Smooth muscle cell (in vitro differentiated cells): ENCODE measurements around the gene NAA35. TPM values are rescaled to one million over a fixed set of nuclear protein-coding genes. Genes with fewer than 3 reads are reported as not detected.

Source experiments
- DNase-seq: peaks from one replicate; lab custom pipeline; 2025; ENCODE audit not compliant: unreplicated experiment; lab: John Stamatoyannopoulos, UW
- H2AFZ ChIP-seq: fragments of 200-600 bp; sonication (generic); 2 replicates; pipeline ENCODE4 v1.6.0; 2016; ENCODE audit warnings: antibody characterized with exemption, low read depth, mild to moderate bottlenecking
- H3F3A ChIP-seq: fragments of 200-600 bp; sonication (generic); 2 replicates; pipeline ENCODE4 v1.6.0; 2017; ENCODE audit warnings: antibody characterized with exemption, low read depth
- H3K27ac ChIP-seq: fragments of 200-600 bp; sonication (generic); 2 replicates; pipeline ENCODE4 v1.5.1; 2016; ENCODE audit warnings: low read depth, mild to moderate bottlenecking
- H3K27me3 ChIP-seq: fragments of 200-600 bp; sonication (generic); 2 replicates; pipeline ENCODE4 v1.6.1; 2016; ENCODE audit warnings: low read depth, mild to moderate bottlenecking
- H3K36me3 ChIP-seq: fragments of 200-600 bp; sonication (generic); 2 replicates; pipeline ENCODE4 v1.5.1; 2016; ENCODE audit warnings: low read depth
- H3K4me1 ChIP-seq: fragments of 200-600 bp; sonication (generic); 2 replicates; pipeline ENCODE4 v1.5.1; 2016; ENCODE audit warnings: low read depth
- H3K4me2 ChIP-seq: fragments of 200-600 bp; sonication (generic); 2 replicates; pipeline ENCODE4 v1.6.0; 2016; ENCODE audit warnings: mild to moderate bottlenecking
- H3K4me3 ChIP-seq: fragments of 200-600 bp; sonication (generic); 2 replicates; pipeline ENCODE4 v1.5.1; 2016; ENCODE audit warnings: mild to moderate bottlenecking
- H3K79me2 ChIP-seq: fragments of 200-600 bp; sonication (generic); 2 replicates; pipeline ENCODE4 v1.6.0; 2016; ENCODE audit warnings: low read depth, mild to moderate bottlenecking
- H3K9ac ChIP-seq: fragments of 200-600 bp; sonication (generic); 2 replicates; pipeline ENCODE4 v1.6.0; 2016; ENCODE audit warnings: low read depth
- H3K9me3 ChIP-seq: fragments of 200-600 bp; sonication (generic); replicated peaks from 2 replicates; pipeline ENCODE4 v1.5.1; 2016; ENCODE audit warnings: low read depth
- H4K20me1 ChIP-seq: fragments of 200-600 bp; sonication (generic); 2 replicates; pipeline ENCODE4 v1.6.0; 2016; ENCODE audit warnings: low read depth
- CTCF ChIP-seq: fragments of 200-600 bp; sonication (generic); IDR thresholded peaks from 2 replicates; pipeline ENCODE4 v1.5.1; 2017; ENCODE audit warnings: borderline replicate concordance, mild to moderate bottlenecking, antibody characterized with exemption; ENCODE audit not compliant: insufficient read depth, poor library complexity, severe bottlenecking
- WGBS: methylation state at CpG from one replicate; pipeline ENCODE4 v1.1.7; 2016; ENCODE audit warnings: low lambda C conversion rate; 5-methylcytosine and 5-hydroxymethylcytosine counted together
- polyA plus RNA-seq: library from polyadenylated mRNA; unstranded; fragments of >200 nt; fragmentation: Nextera tagmentation; extraction: Ambion mirVana; gene quantifications from 2 replicates; pipeline ENCODE4 v1.2.1, GENCODE V29; 2016
- total RNA-seq: library from RNA; depleted of rRNA; stranded (reverse); fragments of >200 nt; gene quantifications from 2 replicates; pipeline ENCODE4 v1.2.3, GENCODE V29; 2014

The NAA35 gene
- total and polyA plus RNA-seq, 2 experiments from 2014 or later: 14.9 to 26.4 TPM

- 91% methylated on average over 2 of the region's 2 CpGs for WGBS
- TF ChIP-seq CTCF: no peak
- no peak overlapping the region for H3K9ac ChIP-seq
- no peak overlapping the region for H3K4me3 ChIP-seq
- DNase-seq: no peak
- H3K27ac ChIP-seq: no peak overlapping the region
- no peak overlapping the region for H2AFZ ChIP-seq
- no peaks in the 10 kb centered on the region for H4K20me1 ChIP-seq
- no peaks in the 10 kb centered on the region for H3K27me3 ChIP-seq
- peaks cover 20% of the 10 kb centered on the region for H3K36me3 ChIP-seq
- no peaks in the 10 kb centered on the region for H3F3A ChIP-seq
- H3K9me3 ChIP-seq: no peaks in the 10 kb centered on the region
- no peaks in the 10 kb centered on the region for H3K4me1 ChIP-seq
- no peaks in the 10 kb centered on the region for H3K79me2 ChIP-seq
- H3K4me2 ChIP-seq: no peak overlapping the region
Measured at GRCh38 chr9:85994191-85994590, 53.2 kb downstream of the NAA35 start.

GRCh38 chr9:85995097-85995496, 54.2 kb downstream of the NAA35 start:
- peaks cover 22% of the 10 kb centered on the region for H3K36me3 ChIP-seq
- H3K79me2 ChIP-seq: no peaks in the 10 kb centered on the region

DNA sequence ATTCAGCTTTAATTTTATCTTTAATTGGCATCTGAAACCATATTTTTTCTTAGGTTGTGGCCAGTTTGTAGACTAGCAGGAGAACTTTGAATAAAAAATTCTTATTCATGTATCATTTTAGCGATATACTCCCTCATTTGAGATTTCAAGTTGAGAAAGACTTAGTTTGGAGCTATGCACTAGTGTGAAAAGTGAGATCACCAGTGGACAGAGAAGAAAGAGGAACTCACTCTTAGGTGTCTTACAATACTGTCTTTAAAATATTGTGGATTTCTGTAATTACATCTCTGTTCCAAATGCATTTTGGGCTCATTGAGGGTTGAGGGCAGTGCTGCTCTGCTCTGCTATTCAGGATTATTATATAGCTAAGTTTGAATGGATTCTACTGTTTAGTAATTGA, 54.7 kb downstream of the NAA35 start:
- Histone ChIP-seq H3K9me3 (no peaks in the 10 kb centered on the region), H3K4me1 (no peaks in the 10 kb centered on the region), H2AFZ (no peak overlapping the region), H3K4me2 (no peak overlapping the region), H4K20me1 (no peaks in the 10 kb centered on the region), H3K27me3 (no peaks in the 10 kb centered on the region), H3K9ac (no peak overlapping the region), H3K27ac (no peak overlapping the region), H3K79me2 (no peaks in the 10 kb centered on the region), H3K36me3 (peaks cover 22% of the 10 kb centered on the region), H3F3A (no peaks in the 10 kb centered on the region), H3K4me3 (no peak overlapping the region)
- no peak for TF ChIP-seq CTCF
- WGBS: 97% methylated on average over 1 of the region's 1 CpG
- DNase-seq: no peak

More at GRCh38 chr9:85995097-85995496, 54.2 kb downstream of the NAA35 start:
- Histone ChIP-seq H3K4me1 (no peaks in the 10 kb centered on the region), H3K4me2 (no peak overlapping the region), H2AFZ (no peak overlapping the region), H3F3A (no peaks in the 10 kb centered on the region), H4K20me1 (no peaks in the 10 kb centered on the region), H3K27ac (no peak overlapping the region), H3K27me3 (no peaks in the 10 kb centered on the region), H3K9ac (no peak overlapping the region), H3K4me3 (no peak overlapping the region), H3K9me3 (no peaks in the 10 kb centered on the region)
- no peak for TF ChIP-seq CTCF
- DNase-seq: no peak

- no peak for DNase-seq
- TF ChIP-seq CTCF: no peak
- no peaks in the 10 kb centered on the region for H4K20me1 ChIP-seq
- H3F3A ChIP-seq: no peaks in the 10 kb centered on the region
- H3K9ac ChIP-seq: no peak overlapping the region
- no peaks in the 10 kb centered on the region for H3K9me3 ChIP-seq
- H3K27ac ChIP-seq: no peak overlapping the region
- no peak overlapping the region for H2AFZ ChIP-seq
- H3K4me3 ChIP-seq: no peak overlapping the region
- no peaks in the 10 kb centered on the region for H3K27me3 ChIP-seq
- no peak overlapping the region for H3K4me2 ChIP-seq
- peaks cover 24% of the 10 kb centered on the region for H3K36me3 ChIP-seq
- H3K79me2 ChIP-seq: no peaks in the 10 kb centered on the region
- WGBS: 100% methylated on average over 1 of the region's 1 CpG
- no peaks in the 10 kb centered on the region for H3K4me1 ChIP-seq
Measured at GRCh38 chr9:86005253-86005775, 64.4 kb downstream of the NAA35 start.
